ENCODE measurements around the gene NHS.

NHS gene

GRCh38 chrX:17779434-17779833, 404.4 kb downstream of the NHS start:
- no peak for DNase-seq (ENCODE audit: low read depth)

Data from activated T-cell treated with anti-CD3 and anti-CD28 coated beads for 24 hours (primary cell).